Measurements from ENCODE around the gene UBA6. TPM values are rescaled to one million over a fixed set of nuclear protein-coding genes. Genes with fewer than 3 reads are reported as not detected.
"Not testable (repeated sequence)": the region's sequence is repeated elsewhere in the genome, so short reads cannot be mapped to it uniquely, and the experiment has no call there.

The UBA6 gene
- polyA plus RNA-seq, 1 donor = 48.7 TPM

DNA sequence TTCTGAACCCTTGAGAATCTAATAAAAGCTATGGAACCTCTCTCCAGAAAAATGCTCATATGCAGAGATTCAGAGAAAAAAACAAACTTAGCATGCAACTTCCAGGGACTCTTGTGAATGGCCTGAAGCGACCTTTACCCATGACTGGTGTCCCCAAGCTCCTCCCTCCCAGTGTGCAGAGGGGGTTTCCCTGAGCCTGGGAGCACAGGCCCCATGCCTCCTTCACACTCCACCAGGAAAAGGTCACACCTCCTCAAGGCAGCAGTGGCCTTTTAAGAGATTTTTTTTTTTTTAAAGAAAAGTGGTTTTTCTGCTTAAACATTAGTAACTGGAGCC lies 13.3 kb upstream of the UBA6 start:
- no peak for DNase-seq (ENCODE audit: low read depth)

DNA sequence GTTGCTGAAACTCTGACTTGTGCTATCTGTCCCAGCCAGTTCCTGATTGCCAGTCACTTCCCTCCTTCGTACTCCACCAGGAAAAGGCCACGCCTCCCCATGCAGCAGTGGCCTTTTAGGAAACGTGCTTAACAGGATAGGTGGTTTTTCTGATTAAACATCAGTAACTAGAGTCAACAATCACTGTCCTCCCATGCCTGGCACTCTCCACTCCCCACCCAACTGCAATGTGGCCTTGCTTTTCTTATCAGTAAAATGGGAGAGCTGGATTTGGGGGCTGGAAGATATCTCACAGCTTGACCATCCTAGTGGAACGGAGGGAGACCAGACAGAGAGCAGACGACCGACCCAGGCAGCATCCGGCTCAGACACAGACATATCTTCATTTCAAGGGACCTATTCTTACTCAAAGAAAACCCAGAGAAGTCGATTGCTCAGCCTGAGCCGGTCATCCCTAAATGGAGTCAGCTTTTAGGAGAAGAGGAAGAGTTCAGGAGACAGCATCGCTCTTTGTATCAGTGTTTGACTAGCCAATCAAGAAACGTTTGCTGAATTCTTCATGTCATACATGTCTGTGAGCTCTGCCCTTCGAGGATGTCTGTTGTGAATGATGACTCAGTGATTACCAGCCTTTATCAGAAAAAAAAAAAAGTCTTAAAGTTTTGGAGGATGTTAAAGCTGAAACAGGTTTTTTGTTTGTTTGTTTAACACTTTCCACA lies 12.7 kb upstream of the UBA6 start:
- DNase-seq (ENCODE audit: low read depth) = no peak

DNA sequence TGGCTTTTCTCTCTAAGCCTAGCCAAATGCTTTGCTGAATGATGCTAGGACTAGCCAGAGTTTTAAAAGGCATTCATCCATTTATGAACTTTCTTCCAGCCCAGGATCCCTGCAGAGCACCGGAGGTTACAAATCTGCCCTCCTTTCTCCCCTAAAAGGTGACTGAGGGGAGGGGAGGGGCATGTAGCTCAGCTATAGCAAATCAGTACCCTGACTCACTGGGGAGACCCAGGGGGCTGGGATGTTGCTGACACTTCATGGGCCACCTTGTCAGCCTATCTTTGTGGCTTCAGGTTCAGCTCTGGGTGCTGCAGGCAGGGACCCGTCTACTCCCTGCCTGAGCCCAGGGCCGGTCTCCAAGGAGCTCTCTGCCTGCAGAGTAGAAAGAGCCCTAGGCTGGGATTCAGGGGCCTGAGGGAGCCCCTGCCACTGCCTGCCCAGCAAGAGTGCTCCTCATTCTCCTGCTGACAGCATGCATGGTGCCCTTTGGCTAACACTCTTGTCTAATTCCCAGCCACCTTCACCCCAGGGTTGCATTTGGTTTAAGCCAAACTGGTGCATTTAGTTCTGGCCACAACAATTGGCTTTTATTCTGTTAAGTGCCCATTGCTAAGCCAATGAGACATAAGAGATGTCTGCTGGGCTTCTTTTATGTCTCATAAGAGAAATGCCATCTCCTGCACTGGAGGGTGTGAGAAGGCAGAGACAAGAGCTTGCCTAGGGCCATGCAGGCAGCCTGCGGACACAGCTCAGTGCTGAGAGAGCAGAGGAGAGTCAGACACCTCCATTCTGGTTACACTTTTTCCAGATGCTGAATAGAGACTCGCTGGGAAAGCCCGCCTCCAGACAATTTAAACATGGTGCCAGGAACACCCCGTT lies 11.9 kb upstream of the UBA6 start:
- DNase-seq (ENCODE audit: low read depth) = no peak

DNA sequence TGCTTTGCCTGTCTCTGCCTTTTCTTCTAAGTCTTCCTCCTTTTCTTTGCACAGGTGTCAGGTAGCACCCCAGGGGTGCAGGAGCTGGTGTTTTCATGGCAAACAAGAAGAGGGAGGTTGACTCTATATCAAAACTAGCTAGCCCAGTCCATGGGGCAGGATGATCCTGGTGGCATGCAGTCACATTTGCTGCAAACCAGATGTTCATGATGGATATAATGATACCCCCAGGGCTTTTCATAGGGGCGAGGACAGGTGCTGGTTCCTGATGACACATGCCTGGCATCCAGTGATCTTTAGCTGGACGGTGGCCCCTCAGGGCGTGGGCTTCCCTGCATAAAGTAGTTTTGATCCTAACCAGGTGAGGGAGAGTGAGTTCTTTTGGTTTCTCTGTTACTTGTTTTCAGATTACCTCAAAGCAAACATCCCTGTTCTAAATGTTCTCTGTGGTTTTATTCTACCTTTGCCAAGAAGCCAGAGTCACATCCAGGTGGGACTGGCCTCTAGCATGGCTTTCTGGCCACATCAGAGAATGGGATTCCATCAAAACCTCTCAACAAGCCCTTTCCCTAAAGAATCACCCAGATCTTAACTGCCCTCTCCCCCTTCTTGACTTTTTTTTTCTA lies 11.2 kb upstream of the UBA6 start:
- DNase-seq (ENCODE audit: low read depth) = no peak

DNA sequence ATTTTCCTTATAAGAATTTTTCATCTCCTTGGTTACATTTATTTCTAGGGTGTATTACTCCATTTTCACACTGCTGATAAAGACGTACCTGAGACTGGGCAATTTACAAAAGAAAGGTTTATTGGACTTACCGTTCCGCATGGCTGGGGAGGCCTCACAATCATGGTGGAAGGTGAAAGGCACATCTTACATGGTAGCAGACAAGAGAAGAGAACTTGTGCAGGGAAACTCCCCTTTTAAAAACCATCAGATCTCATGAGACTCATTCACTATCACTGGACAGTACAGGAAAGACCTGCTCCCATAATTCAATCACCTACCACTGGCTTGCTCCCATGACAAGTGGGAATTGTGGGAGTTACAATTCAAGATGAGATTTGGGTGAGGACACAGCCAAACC lies 5.7 kb upstream of the UBA6 start:
- DNase-seq (ENCODE audit: low read depth) = not testable (repeated sequence)

- no peak for DNase-seq (ENCODE audit: low read depth)
Measured at GRCh38 chr4:67704843-67705242, 3.9 kb upstream of the UBA6 start.

GRCh38 chr4:67702166-67702565 lies 1.2 kb upstream of the UBA6 start:
- DNase-seq (ENCODE audit: low read depth) = no peak

GRCh38 chr4:67701517-67701850 lies 529 bp upstream of the UBA6 start:
- DNase-seq (ENCODE audit: low read depth) = peak; percentile 4

GRCh38 chr4:67700116-67700737 lies 728 bp downstream of the UBA6 start:
- peak; percentile 2 for DNase-seq (ENCODE audit: low read depth)

DNA sequence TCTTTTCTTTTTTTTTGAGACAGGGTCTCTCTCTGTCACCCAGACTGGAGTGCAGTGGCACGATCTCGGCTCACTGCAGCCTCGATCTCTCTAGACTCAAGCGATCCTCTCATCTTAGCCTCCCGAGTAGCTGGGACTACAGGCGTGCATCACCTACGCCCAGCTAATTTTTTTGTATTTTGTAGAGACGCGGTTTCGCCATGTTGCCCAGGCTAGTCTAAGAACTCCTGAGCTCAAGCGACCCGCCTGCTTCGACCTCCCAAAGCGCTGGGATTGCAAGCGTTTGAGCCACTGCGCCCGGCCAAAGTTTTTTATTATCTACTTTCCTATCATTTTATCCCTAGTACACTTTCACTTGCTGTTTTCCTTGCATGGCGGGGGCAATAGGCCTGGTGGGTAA lies 1.4 kb downstream of the UBA6 start:
- DNase-seq (ENCODE audit: low read depth) = no peak

- no peak for DNase-seq (ENCODE audit: low read depth)
Measured at GRCh38 chr4:67697860-67698687, 2.9 kb downstream of the UBA6 start.

DNA sequence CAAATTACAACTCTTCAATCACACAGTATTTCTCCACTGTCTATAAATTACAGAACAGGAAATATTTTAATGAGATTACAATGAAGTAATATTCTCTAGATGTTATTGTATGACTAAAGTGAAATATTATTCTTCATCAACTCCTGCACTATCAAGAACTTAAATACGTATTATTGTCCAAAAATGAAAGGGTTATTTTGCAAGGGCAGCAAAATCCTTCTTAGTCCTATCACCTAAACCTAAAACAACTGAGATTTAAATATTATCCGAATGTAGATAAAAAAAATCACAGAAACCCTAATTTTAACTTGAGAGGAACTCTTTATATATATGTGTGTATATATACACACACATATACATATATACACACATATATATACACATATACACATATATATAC lies 4.9 kb downstream of the UBA6 start:
- DNase-seq (ENCODE audit: low read depth) = no peak

- DNase-seq (ENCODE audit: low read depth) = no peak
Measured at GRCh38 chr4:67694662-67695061, 6.3 kb downstream of the UBA6 start.

- DNase-seq (ENCODE audit: low read depth) = no peak
Measured at GRCh38 chr4:67691328-67691727, 9.6 kb downstream of the UBA6 start.

GRCh38 chr4:67687636-67688035 lies 13.3 kb downstream of the UBA6 start:
- no peak for DNase-seq (ENCODE audit: low read depth)

DNA sequence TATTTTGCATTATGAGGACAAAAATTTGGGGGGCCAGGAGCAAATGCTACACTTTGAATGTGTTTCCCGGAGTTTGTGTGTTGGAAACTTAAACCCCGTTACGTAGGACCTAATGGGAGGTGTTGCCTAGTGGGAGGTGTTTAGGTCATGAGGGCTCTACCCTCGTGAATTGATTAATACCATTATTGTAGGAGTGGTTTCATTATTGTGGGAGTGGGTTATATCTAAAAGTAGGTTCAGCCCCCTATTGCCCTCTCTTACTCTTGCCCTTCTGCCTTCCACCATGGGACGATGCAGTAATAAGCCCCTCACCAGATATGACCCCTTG lies 15.5 kb downstream of the UBA6 start:
- DNase-seq (ENCODE audit: low read depth) = no peak

- no peak for DNase-seq (ENCODE audit: low read depth)
Measured at GRCh38 chr4:67684839-67685531, 16.0 kb downstream of the UBA6 start.

- DNase-seq (ENCODE audit: low read depth) = no peak
Measured at GRCh38 chr4:67682266-67682665, 18.7 kb downstream of the UBA6 start.

- DNase-seq (ENCODE audit: low read depth) = no peak
Measured at GRCh38 chr4:67680581-67681222, 20.3 kb downstream of the UBA6 start.

- DNase-seq (ENCODE audit: low read depth) = no peak
Measured at GRCh38 chr4:67678612-67679011, 22.3 kb downstream of the UBA6 start.

GRCh38 chr4:67674098-67674497 lies 26.9 kb downstream of the UBA6 start:
- no peak for DNase-seq (ENCODE audit: low read depth)

All from forelimb muscle (tissue), 1 donor.